Hepatocyte (in vitro differentiated cells): ENCODE measurements around the gene CD52. TPM values are rescaled to one million over a fixed set of nuclear protein-coding genes. Genes with fewer than 3 reads are reported as not detected.

ENCODE experiments used
- DNase-seq: peaks from one replicate; pipeline ENCODE4 v3.0.0-alpha.2; 2016; ENCODE audit warnings: low spot score
- H2AFZ ChIP-seq: fragments of 200-600 bp; sonication (generic); 2 replicates; pipeline ENCODE4 v1.6.0; 2016; ENCODE audit warnings: antibody characterized with exemption, mild to moderate bottlenecking
- H3K27ac ChIP-seq: fragments of 200-600 bp; sonication (generic); 2 replicates; pipeline ENCODE4 v1.5.1; 2016; ENCODE audit warnings: mild to moderate bottlenecking
- H3K27me3 ChIP-seq: fragments of 200-600 bp; sonication (generic); 2 replicates; pipeline ENCODE4 v1.6.1; 2016
- H3K36me3 ChIP-seq: fragments of 200-600 bp; sonication (generic); replicated peaks from 2 replicates; pipeline ENCODE4 v1.5.1; 2016; ENCODE audit warnings: low read depth; ENCODE audit not compliant: insufficient read depth
- H3K4me1 ChIP-seq: fragments of 200-600 bp; sonication (generic); 2 replicates; pipeline ENCODE4 v1.5.1; 2016; ENCODE audit warnings: mild to moderate bottlenecking, moderate library complexity; ENCODE audit not compliant: insufficient read depth
- H3K4me2 ChIP-seq: fragments of 200-600 bp; sonication (generic); 2 replicates; pipeline ENCODE4 v1.6.0; 2016
- H3K4me3 ChIP-seq: fragments of 200-600 bp; sonication (generic); 2 replicates; pipeline ENCODE4 v1.5.1; 2016; ENCODE audit warnings: mild to moderate bottlenecking
- H3K79me2 ChIP-seq: fragments of 200-600 bp; sonication (generic); 2 replicates; pipeline ENCODE4 v1.6.0; 2017; ENCODE audit warnings: mild to moderate bottlenecking
- H3K9me2 ChIP-seq: fragments of 200-600 bp; sonication (generic); replicated peaks from 2 replicates; pipeline ENCODE4 v1.6.0; 2017; ENCODE audit warnings: mild to moderate bottlenecking; ENCODE audit not compliant: insufficient read depth
- H3K9me3 ChIP-seq: fragments of 200-600 bp; sonication (generic); 2 replicates; pipeline ENCODE4 v1.5.1; 2016; ENCODE audit warnings: low read depth, mild to moderate bottlenecking
- H4K20me1 ChIP-seq: fragments of 200-600 bp; sonication (generic); 2 replicates; pipeline ENCODE4 v1.6.0; 2016; ENCODE audit warnings: mild to moderate bottlenecking; ENCODE audit not compliant: insufficient read depth, poor library complexity, severe bottlenecking
- EZH2 ChIP-seq: fragments of 200-600 bp; sonication (generic); IDR thresholded peaks from 2 replicates; pipeline ENCODE4 v1.6.1; 2016; ENCODE audit warnings: antibody characterized with exemption, mild to moderate bottlenecking, borderline replicate concordance
- EZH2phosphoT487 ChIP-seq: fragments of 200-600 bp; sonication (generic); IDR thresholded peaks from one replicate; pipeline ENCODE4 v1.6.1; 2018; ENCODE audit warnings: antibody characterized with exemption, mild to moderate bottlenecking, low read depth, moderate library complexity; ENCODE audit not compliant: unreplicated experiment, severe bottlenecking
- WGBS: methylation state at CpG from one replicate; pipeline ENCODE4 v1.1.6; 2016; ENCODE audit warnings: low lambda C conversion rate; ENCODE audit errors: missing lambda C conversion rate; 5-methylcytosine and 5-hydroxymethylcytosine counted together
- polyA plus RNA-seq: library from polyadenylated mRNA; unstranded; fragments of >200 nt; fragmentation: Nextera tagmentation; extraction: Ambion mirVana; gene quantifications from 2 replicates; pipeline ENCODE4 v1.2.1, GENCODE V29; 2016
- total RNA-seq: library from RNA; depleted of rRNA; stranded (reverse); fragments of >200 nt; gene quantifications from 2 replicates; pipeline ENCODE4 v1.2.3, GENCODE V29; 2014
- TF ChIP-seq, protein P1 (sequence below): fragments of 200-600 bp; sonication (generic); IDR thresholded peaks from 2 replicates; pipeline ENCODE4 v1.5.1; 2016; ENCODE audit warnings: antibody characterized with exemption, mild to moderate bottlenecking; ENCODE audit not compliant: poor library complexity

Gene CD52
- total and polyA plus RNA-seq, 2 experiments from 2014 or later, result 3.9 to 8.1 TPM

DNA sequence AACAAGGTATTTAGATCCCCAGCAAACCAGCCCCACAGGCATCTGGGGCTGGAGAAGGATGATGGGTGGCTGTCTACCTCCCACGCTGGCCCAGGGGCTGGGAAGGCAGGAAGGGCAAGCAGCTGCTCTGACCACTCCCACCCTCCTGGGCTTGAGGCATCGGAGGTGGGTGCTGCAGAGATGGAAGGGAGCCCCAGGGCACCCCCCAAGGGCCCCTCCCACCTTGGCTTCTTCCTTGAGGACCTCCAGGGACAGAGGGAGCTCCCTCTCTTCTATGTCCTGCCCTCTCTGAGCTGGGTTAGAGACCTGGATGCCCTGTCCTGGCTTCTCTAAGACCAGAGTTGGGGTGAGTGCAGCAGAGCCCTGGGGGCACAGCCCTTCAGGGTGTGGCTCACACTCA, 3.1 kb downstream of the CD52 start:
- Histone ChIP-seq H3K9me3 (no peaks in the 10 kb centered on the region), H2AFZ (no peak overlapping the region), H3K9me2 (no peaks in the 10 kb centered on the region), H3K36me3 (no peaks in the 10 kb centered on the region), H3K79me2 (no peaks in the 10 kb centered on the region), H3K4me2 (no peak overlapping the region), H4K20me1 (no peaks in the 10 kb centered on the region), H3K27ac (no peak overlapping the region), H3K4me3 (no peak overlapping the region), H3K27me3 (no peaks in the 10 kb centered on the region), H3K4me1 (no peaks in the 10 kb centered on the region)
- no peak for TF ChIP-seq EZH2
- TF ChIP-seq EZH2phosphoT487, result no peak
- TF ChIP-seq, protein P1, sequence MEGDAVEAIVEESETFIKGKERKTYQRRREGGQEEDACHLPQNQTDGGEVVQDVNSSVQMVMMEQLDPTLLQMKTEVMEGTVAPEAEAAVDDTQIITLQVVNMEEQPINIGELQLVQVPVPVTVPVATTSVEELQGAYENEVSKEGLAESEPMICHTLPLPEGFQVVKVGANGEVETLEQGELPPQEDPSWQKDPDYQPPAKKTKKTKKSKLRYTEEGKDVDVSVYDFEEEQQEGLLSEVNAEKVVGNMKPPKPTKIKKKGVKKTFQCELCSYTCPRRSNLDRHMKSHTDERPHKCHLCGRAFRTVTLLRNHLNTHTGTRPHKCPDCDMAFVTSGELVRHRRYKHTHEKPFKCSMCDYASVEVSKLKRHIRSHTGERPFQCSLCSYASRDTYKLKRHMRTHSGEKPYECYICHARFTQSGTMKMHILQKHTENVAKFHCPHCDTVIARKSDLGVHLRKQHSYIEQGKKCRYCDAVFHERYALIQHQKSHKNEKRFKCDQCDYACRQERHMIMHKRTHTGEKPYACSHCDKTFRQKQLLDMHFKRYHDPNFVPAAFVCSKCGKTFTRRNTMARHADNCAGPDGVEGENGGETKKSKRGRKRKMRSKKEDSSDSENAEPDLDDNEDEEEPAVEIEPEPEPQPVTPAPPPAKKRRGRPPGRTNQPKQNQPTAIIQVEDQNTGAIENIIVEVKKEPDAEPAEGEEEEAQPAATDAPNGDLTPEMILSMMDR, result no peak
- 78% methylated on average over 2 of the region's 2 CpGs for WGBS
- DNase-seq, result no peak

DNA sequence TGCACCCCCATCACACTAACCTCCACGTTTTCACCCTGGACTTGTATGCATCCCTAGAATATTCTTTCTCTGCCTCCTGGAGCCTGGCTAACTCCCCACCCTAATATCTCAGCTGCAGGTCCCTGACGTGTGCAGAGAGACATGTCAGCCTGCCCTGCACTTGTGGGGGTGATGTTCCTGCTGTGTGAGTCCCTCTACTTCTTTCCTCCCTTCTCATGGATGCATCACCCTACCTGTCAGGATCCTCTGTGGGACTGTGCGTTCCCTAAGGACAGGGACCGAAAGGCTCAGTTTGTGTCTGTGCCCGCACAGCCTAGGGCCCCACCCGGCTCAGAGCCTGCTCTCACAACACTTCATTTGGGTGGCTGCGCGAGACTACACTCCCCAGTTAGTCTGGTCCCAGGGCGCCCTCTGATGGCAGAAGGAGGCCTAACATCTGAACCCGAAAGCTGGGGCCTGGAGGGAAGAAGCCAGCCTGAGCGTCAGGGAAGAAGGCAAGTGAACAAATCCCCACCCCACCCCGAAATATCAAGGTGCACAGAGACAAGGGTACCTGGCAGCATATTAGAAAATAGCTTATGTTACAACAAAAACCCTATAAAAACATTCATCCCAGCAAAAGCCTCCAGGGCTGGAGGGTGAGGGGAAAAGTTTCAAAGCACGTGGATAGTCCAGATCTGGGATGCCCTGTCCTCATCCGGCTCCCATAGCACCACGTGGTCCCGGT, 3.7 kb downstream of the CD52 start:
- no peaks in the 10 kb centered on the region for H3K9me2 ChIP-seq
- H3K27ac ChIP-seq, result no peak overlapping the region
- H3K36me3 ChIP-seq, result no peaks in the 10 kb centered on the region
- H3K4me2 ChIP-seq, result no peak overlapping the region
- 32% methylated on average over 16 of the region's 16 CpGs for WGBS
- H3K79me2 ChIP-seq, result no peaks in the 10 kb centered on the region
- no peak overlapping the region for H2AFZ ChIP-seq
- no peak overlapping the region for H3K4me3 ChIP-seq
- TF ChIP-seq EZH2phosphoT487, result no peak
- TF ChIP-seq, protein P1, result peak; percentile 94
- H4K20me1 ChIP-seq, result no peaks in the 10 kb centered on the region
- no peaks in the 10 kb centered on the region for H3K4me1 ChIP-seq
- DNase-seq, result peak; percentile 89
- H3K9me3 ChIP-seq, result no peaks in the 10 kb centered on the region
- H3K27me3 ChIP-seq, result no peaks in the 10 kb centered on the region

DNA sequence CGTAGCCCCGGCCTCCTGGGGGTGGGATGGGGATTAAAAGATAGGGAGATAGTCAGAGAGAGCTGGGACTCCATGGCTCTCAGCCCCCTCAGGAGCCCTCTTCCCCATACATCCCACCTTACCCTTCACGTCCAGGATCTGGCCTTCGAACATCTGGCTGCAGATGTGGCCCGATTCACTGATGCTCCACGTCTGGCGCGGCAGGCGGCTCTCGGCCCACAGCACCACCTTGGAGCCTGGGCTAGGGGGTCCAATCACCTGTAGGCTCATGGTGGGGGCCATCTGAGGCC, 4.2 kb downstream of the CD52 start:
- TF ChIP-seq EZH2 (no peak), EZH2phosphoT487 (no peak)
- TF ChIP-seq, protein P1, result no peak
- Histone ChIP-seq H3K27me3 (no peaks in the 10 kb centered on the region), H2AFZ (no peak overlapping the region), H3K4me1 (no peaks in the 10 kb centered on the region), H3K27ac (no peak overlapping the region), H3K9me3 (no peaks in the 10 kb centered on the region), H3K79me2 (no peaks in the 10 kb centered on the region), H3K4me3 (no peak overlapping the region), H3K36me3 (no peaks in the 10 kb centered on the region), H3K4me2 (no peak overlapping the region), H4K20me1 (no peaks in the 10 kb centered on the region), H3K9me2 (no peaks in the 10 kb centered on the region)
- DNase-seq, result no peak
- WGBS, result 85% methylated on average over 10 of the region's 10 CpGs
